ENCODE data around the gene IWS1.
A peak's percentile ranks its signal among the peaks of the same experiment; 100 is the strongest.
"Not testable (repeated sequence)": the region's sequence is repeated elsewhere in the genome, so short reads cannot be mapped to it uniquely, and the experiment has no call there.

IWS1 gene

DNA sequence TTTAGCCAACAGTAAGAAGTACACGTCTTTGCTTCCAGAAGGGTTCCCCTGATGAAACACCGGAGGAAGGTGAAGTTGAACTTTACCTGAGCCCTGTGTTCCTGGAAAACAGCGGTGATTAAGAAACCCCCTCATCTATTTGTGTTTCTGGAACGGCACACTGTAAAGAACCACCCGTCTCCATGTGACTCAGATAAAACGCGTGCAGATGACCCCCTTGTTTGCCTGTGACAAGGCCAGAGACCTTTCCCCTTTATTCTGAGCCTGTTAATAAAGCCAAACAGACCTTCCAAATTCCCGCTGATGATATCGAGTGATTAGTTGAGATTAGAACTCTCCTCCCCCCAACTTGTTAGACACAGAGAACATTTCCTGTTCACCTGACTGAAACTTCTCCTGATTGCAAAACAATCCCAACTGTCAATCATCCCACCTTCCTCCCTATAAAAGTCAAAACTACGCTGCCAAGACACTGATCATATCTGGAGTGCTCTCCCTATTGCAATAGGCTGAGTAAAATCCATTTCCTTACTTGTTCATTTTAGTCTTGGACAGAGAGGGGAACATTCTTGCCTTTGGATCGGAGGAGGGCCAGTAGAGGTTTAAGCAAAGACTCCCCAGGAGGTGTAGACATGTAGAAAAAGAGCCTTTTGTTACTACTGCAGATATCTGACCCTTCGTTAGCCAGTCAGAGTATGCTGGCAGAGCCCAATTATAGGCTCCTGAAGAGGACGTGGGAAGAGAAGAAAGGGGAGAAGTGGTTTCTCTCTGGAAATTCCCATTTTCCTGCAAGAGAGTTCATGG lies 914 bp upstream of the IWS1 start:
- H3K4me3 ChIP-seq (ENCODE audit: insufficient read depth, low read length, poor library complexity, severe bottlenecking): peak overlapping the region; percentile 61

DNA sequence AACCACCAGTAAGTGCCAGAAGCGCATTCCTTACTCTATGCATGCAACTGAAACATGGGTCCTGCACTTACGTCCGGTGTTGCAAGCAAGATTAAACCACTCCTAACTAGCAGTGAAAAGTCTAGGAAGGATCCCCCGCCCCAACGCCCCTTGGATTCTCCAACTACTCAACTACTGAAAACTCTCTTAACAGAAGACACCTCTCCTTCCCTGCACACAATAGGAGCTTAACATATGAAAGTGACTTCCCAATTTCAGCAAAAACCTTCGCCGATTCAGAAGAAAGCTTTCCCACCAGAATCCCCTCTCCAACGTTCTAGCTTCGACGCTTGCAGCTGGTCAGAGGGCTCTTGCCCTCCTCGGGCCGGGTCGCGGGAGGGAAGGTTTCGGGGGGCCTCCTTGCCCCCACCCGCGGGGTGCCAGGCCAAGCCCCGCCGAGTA lies 578 bp downstream of the IWS1 start:
- Histone ChIP-seq H3K27me3 (ENCODE audit: low read length) (no peaks in the 10 kb centered on the region), H3K36me3 (ENCODE audit: low read length) (peaks cover 4% of the 10 kb centered on the region; the same call in 1 of the 2 replicates), H3K9ac (ENCODE audit: low read length) (peak overlapping the region; percentile 78), H3K4me3 (ENCODE audit: insufficient read depth, low read length, poor library complexity, severe bottlenecking) (peak overlapping the region; percentile 61), H3K9me2 (replicated peaks; ENCODE audit: insufficient read depth, low read length) (no peaks in the 10 kb centered on the region), H3K4me2 (ENCODE audit: low read depth, low read length, poor library complexity, severe bottlenecking) (peak overlapping the region; percentile 72), H3K27ac (ENCODE audit: low read depth, low read length) (peak overlapping the region; percentile 65), H3F3A (ENCODE audit: insufficient read depth) (no peaks in the 10 kb centered on the region), H3K9me3 (ENCODE audit: insufficient read depth, low read length) (no peaks in the 10 kb centered on the region), H2AFZ (ENCODE audit: low read depth, low read length, severe bottlenecking) (peak overlapping the region; percentile 84), H4K20me1 (ENCODE audit: low read depth, low read length) (no peaks in the 10 kb centered on the region), H3K79me2 (ENCODE audit: insufficient read depth, low read length) (peaks cover 53% of the 10 kb centered on the region)
- TF ChIP-seq, protein P1, sequence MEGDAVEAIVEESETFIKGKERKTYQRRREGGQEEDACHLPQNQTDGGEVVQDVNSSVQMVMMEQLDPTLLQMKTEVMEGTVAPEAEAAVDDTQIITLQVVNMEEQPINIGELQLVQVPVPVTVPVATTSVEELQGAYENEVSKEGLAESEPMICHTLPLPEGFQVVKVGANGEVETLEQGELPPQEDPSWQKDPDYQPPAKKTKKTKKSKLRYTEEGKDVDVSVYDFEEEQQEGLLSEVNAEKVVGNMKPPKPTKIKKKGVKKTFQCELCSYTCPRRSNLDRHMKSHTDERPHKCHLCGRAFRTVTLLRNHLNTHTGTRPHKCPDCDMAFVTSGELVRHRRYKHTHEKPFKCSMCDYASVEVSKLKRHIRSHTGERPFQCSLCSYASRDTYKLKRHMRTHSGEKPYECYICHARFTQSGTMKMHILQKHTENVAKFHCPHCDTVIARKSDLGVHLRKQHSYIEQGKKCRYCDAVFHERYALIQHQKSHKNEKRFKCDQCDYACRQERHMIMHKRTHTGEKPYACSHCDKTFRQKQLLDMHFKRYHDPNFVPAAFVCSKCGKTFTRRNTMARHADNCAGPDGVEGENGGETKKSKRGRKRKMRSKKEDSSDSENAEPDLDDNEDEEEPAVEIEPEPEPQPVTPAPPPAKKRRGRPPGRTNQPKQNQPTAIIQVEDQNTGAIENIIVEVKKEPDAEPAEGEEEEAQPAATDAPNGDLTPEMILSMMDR (IDR thresholded peaks at IDR 0.05; ENCODE audit: insufficient read depth, low read length, poor library complexity, severe bottlenecking): no peak
- no peak for TF ChIP-seq EZH2phosphoT487 (conservative IDR thresholded peaks at IDR 0.05; ENCODE audit: low read length)

More for the DNA sequence above, 914 bp upstream of the IWS1 start:
- H3F3A ChIP-seq (ENCODE audit: insufficient read depth): no peaks in the 10 kb centered on the region
- no peaks in the 10 kb centered on the region for H4K20me1 ChIP-seq (ENCODE audit: low read depth, low read length)
- no peak for TF ChIP-seq EZH2phosphoT487 (conservative IDR thresholded peaks at IDR 0.05; ENCODE audit: low read length)
- TF ChIP-seq, protein P1 (IDR thresholded peaks at IDR 0.05; ENCODE audit: insufficient read depth, low read length, poor library complexity, severe bottlenecking): no peak
- H3K27me3 ChIP-seq (ENCODE audit: low read length): no peaks in the 10 kb centered on the region
- H3K27ac ChIP-seq (ENCODE audit: low read depth, low read length): peak overlapping the region; percentile 65
- H3K36me3 ChIP-seq (ENCODE audit: low read length): peaks cover 4% of the 10 kb centered on the region; the same call in 1 of the 2 replicates
- peaks cover 40% of the 10 kb centered on the region for H3K79me2 ChIP-seq (ENCODE audit: insufficient read depth, low read length)
- H3K9me2 ChIP-seq (replicated peaks; ENCODE audit: insufficient read depth, low read length): no peaks in the 10 kb centered on the region
- peak overlapping the region; percentile 84 for H2AFZ ChIP-seq (ENCODE audit: low read depth, low read length, severe bottlenecking)
- peak overlapping the region; percentile 72 for H3K4me2 ChIP-seq (ENCODE audit: low read depth, low read length, poor library complexity, severe bottlenecking)
- H3K9me3 ChIP-seq (ENCODE audit: insufficient read depth, low read length): no peaks in the 10 kb centered on the region
- H3K9ac ChIP-seq (ENCODE audit: low read length): peak overlapping the region; percentile 78

DNA sequence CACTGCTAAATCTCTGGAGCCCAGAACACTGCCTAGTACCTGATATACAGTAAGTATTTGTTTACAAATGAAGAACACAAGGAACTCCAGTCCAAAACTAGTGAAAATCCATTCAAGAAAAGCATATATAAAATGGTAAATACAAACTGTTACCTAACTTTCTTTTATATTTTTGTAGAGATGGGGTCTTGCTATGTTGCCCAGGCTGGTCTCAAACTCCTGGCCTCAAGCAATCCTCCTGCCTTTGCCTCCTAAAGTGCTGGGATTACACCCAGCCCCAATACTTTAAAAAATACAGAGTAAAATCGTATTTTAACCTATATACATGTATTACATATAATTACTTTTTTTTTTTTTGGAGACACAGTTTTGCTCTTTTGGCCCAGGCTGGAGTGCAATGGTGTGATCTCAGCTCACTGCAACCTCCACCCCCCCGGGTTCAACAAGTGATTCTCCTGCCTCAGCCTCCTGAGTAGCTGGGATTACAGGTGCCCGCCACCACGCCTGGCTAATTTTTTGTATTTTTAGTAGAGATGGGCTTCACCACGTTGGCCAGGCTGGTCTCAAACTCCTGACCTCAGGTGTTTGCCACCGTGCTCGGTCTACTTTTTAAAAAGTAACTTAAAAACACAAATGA lies 2.0 kb downstream of the IWS1 start:
- H2AFZ ChIP-seq (ENCODE audit: low read depth, low read length, severe bottlenecking); H3K9ac ChIP-seq (ENCODE audit: low read length); H3K27me3 ChIP-seq (ENCODE audit: low read length); H3K9me3 ChIP-seq (ENCODE audit: insufficient read depth, low read length); H4K20me1 ChIP-seq (ENCODE audit: low read depth, low read length); H3K27ac ChIP-seq (ENCODE audit: low read depth, low read length); H3F3A ChIP-seq (ENCODE audit: insufficient read depth); H3K36me3 ChIP-seq (ENCODE audit: low read length); H3K4me3 ChIP-seq (ENCODE audit: insufficient read depth, low read length, poor library complexity, severe bottlenecking); H3K9me2 ChIP-seq (replicated peaks; ENCODE audit: insufficient read depth, low read length): not testable (repeated sequence)
- peaks cover 67% of the 10 kb centered on the region for H3K79me2 ChIP-seq (ENCODE audit: insufficient read depth, low read length)
- peak overlapping the region; percentile 21 for H3K4me2 ChIP-seq (ENCODE audit: low read depth, low read length, poor library complexity, severe bottlenecking)
